HepG2 (cell line): Measurements from ENCODE around the gene PDXDC1. TPM values are rescaled to one million over a fixed set of nuclear protein-coding genes. Genes with fewer than 3 reads are reported as not detected.

ENCODE experiments used
- ADNP ChIP-seq: sonication (generic); formaldehyde crosslinking; IDR thresholded peaks from 2 replicates; pipeline ENCODE4 v1.4.0; 2020; ENCODE audit warnings: missing genetic modification reagents
- CCDC6 ChIP-seq: sonication (generic); formaldehyde crosslinking; IDR thresholded peaks from 2 replicates; pipeline ENCODE4 v1.8.1; 2022; ENCODE audit warnings: mild to moderate bottlenecking, missing genetic modification reagents, moderate library complexity
- HBP1 ChIP-seq: IDR thresholded peaks from 2 replicates; pipeline ENCODE4 v1.6.1; 2016; ENCODE audit warnings: low read depth, control low read depth
- HCFC1 ChIP-seq: fragments of 150-350 bp; IDR thresholded peaks from 2 replicates; pipeline ENCODE4 v1.6.1; 2014; ENCODE audit warnings: low read depth, low read length
- HOXA7 ChIP-seq: sonication (generic); formaldehyde crosslinking; IDR thresholded peaks from 2 replicates; pipeline ENCODE4 v1.8.1; 2022; ENCODE audit warnings: mild to moderate bottlenecking, missing genetic modification reagents, moderate library complexity
- THAP7 ChIP-seq: sonication (generic); formaldehyde crosslinking; IDR thresholded peaks from 2 replicates; pipeline ENCODE4 v1.8.1; 2023; ENCODE audit warnings: mild to moderate bottlenecking, missing genetic modification reagents
- ZFP91 ChIP-seq: sonication (generic); formaldehyde crosslinking; IDR thresholded peaks from 2 replicates; pipeline ENCODE4 v1.9.0; 2022; ENCODE audit warnings: missing genetic modification reagents, mild to moderate bottlenecking, borderline replicate concordance
- ZNF296 ChIP-seq: sonication (generic); formaldehyde crosslinking; conservative IDR thresholded peaks from 2 replicates; pipeline ENCODE4 v1.5.0; 2020; ENCODE audit warnings: mild to moderate bottlenecking, missing genetic modification reagents
- ZNF724P ChIP-seq: sonication (generic); formaldehyde crosslinking; IDR thresholded peaks from 2 replicates; pipeline ENCODE4 v1.8.0; 2022; ENCODE audit warnings: missing genetic modification reagents, borderline replicate concordance
- ZNF790 ChIP-seq: sonication (generic); formaldehyde crosslinking; IDR thresholded peaks from 2 replicates; pipeline ENCODE4 v1.8.0; 2022; ENCODE audit warnings: missing genetic modification reagents, mild to moderate bottlenecking, borderline replicate concordance
- polyA plus RNA-seq, 8 experiments: library from polyadenylated mRNA; depleted of rRNA in 3 of 8; stranded (reverse) in 7 of 8; unstranded in 1 of 8; fragments of >200 nt; fragmentation: Illumina TruSeq in 4 of 8; extraction: Trizol in 4 of 8; gene quantifications; 2 replicates each; pipeline versions ENCODE4 v1.2.1 to v1.2.3, GENCODE V29; 2011 to 2016; ENCODE audit warnings: low read depth in 4 of 8, missing spikeins in 1 of 8, mixed read lengths in 1 of 8; ENCODE audit not compliant: insufficient read depth in 1 of 8
- total RNA-seq, 5 experiments: library from RNA; depleted of rRNA; stranded (reverse); fragments of >200 nt; fragmentation: Illumina TruSeq; extraction: Trizol; gene quantifications; 2 replicates each; pipeline ENCODE4 v1.2.3, GENCODE V29; 2016; ENCODE audit warnings: low read depth in 1 of 5
- TF ChIP-seq, protein P1 (sequence below): IDR thresholded peaks from 2 replicates; pipeline ENCODE4 v1.4.0; 2020; ENCODE audit warnings: mild to moderate bottlenecking, missing genetic modification reagents
- TF ChIP-seq, protein P2 (sequence below): sonication (generic); formaldehyde crosslinking; IDR thresholded peaks from 2 replicates; pipeline ENCODE4 v1.8.0; 2022; ENCODE audit warnings: low read depth, missing genetic modification reagents
- TF ChIP-seq, protein P3 (sequence below), 2 experiments: sonication (generic) in 1 of 2; formaldehyde crosslinking in 1 of 2; IDR thresholded peaks; 2 replicates each; pipeline versions ENCODE4 v1.4.0 to v1.6.1; 2018 to 2020; ENCODE audit warnings: missing genetic modification reagents in 2 of 2, borderline replicate concordance in 1 of 2, low read depth in 1 of 2, mild to moderate bottlenecking in 1 of 2, missing biosample characterization in 1 of 2

Gene PDXDC1
- total and polyA plus RNA-seq, 2 of the 13 experiments (the other 11 are each of a cell fraction or from before 2014, with no cell fraction given), result 133 to 169 TPM

GRCh38 chr16:14974656-14975417, at the start of gene PDXDC1 (continued):
- TF ChIP-seq, protein P1, sequence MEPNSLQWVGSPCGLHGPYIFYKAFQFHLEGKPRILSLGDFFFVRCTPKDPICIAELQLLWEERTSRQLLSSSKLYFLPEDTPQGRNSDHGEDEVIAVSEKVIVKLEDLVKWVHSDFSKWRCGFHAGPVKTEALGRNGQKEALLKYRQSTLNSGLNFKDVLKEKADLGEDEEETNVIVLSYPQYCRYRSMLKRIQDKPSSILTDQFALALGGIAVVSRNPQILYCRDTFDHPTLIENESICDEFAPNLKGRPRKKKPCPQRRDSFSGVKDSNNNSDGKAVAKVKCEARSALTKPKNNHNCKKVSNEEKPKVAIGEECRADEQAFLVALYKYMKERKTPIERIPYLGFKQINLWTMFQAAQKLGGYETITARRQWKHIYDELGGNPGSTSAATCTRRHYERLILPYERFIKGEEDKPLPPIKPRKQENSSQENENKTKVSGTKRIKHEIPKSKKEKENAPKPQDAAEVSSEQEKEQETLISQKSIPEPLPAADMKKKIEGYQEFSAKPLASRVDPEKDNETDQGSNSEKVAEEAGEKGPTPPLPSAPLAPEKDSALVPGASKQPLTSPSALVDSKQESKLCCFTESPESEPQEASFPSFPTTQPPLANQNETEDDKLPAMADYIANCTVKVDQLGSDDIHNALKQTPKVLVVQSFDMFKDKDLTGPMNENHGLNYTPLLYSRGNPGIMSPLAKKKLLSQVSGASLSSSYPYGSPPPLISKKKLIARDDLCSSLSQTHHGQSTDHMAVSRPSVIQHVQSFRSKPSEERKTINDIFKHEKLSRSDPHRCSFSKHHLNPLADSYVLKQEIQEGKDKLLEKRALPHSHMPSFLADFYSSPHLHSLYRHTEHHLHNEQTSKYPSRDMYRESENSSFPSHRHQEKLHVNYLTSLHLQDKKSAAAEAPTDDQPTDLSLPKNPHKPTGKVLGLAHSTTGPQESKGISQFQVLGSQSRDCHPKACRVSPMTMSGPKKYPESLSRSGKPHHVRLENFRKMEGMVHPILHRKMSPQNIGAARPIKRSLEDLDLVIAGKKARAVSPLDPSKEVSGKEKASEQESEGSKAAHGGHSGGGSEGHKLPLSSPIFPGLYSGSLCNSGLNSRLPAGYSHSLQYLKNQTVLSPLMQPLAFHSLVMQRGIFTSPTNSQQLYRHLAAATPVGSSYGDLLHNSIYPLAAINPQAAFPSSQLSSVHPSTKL (CRISPR knock-in tag), result peak; percentile 79; the same call in 1 of the 2 replicates
- TF ChIP-seq, protein P2, sequence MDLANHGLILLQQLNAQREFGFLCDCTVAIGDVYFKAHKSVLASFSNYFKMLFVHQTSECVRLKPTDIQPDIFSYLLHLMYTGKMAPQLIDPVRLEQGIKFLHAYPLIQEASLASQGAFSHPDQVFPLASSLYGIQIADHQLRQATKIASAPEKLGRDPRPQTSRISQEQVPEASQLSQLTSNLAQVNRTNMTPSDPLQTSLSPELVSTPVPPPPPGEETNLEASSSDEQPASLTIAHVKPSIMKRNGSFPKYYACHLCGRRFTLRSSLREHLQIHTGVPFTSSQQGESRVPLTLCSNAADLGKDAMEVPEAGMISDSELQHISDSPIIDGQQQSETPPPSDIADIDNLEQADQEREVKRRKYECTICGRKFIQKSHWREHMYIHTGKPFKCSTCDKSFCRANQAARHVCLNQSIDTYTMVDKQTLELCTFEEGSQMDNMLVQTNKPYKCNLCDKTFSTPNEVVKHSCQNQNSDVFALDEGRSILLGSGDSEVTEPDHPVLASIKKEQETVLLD (CRISPR knock-in tag), result peak; percentile 80
- peak; percentile 57; the same call in 1 of the 2 replicates for TF ChIP-seq THAP7
- peak; percentile 85; the same call in 1 of the 2 replicates for TF ChIP-seq ZFP91 (CRISPR knock-in tag)
- TF ChIP-seq ZNF296 (CRISPR knock-in tag), result peak; percentile 34; the same call in 1 of the 2 replicates
- TF ChIP-seq ADNP (CRISPR knock-in tag), result 0 out of 2 replicates have a peak, but pooled peaks have one; percentile 10
- 0 out of 2 replicates have a peak, but pooled peaks have one; percentile 67 for TF ChIP-seq HOXA7
- peak; percentile 8; the same call in 1 of the 2 replicates for TF ChIP-seq HCFC1
- TF ChIP-seq, protein P3, sequence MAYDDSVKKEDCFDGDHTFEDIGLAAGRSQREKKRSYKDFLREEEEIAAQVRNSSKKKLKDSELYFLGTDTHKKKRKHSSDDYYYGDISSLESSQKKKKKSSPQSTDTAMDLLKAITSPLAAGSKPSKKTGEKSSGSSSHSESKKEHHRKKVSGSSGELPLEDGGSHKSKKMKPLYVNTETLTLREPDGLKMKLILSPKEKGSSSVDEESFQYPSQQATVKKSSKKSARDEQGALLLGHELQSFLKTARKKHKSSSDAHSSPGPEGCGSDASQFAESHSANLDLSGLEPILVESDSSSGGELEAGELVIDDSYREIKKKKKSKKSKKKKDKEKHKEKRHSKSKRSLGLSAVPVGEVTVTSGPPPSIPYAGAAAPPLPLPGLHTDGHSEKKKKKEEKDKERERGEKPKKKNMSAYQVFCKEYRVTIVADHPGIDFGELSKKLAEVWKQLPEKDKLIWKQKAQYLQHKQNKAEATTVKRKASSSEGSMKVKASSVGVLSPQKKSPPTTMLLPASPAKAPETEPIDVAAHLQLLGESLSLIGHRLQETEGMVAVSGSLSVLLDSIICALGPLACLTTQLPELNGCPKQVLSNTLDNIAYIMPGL (CRISPR knock-in tag; IDR thresholded peaks at IDR 0.05; ENCODE audit: borderline replicate concordance in 1 of 2, low read depth in 1 of 2), result peak; percentile 92 to 97
- peak; percentile 65; the same call in 1 of the 2 replicates for TF ChIP-seq CCDC6 (CRISPR knock-in tag)
- TF ChIP-seq ZNF724P, result 0 out of 2 replicates have a peak, but pooled peaks have one; percentile 80
- TF ChIP-seq HBP1 (CRISPR knock-in tag), result peak; percentile 38; the same call in 1 of the 2 replicates
- peak; percentile 93 for TF ChIP-seq ZNF790 (CRISPR knock-in tag)
